HG03159 (cell line): ENCODE results near the gene CAP2.
"Not testable (repeated sequence)": the region's sequence is repeated elsewhere in the genome, so short reads cannot be mapped to it uniquely, and the experiment has no call there.

Source experiments
- ATAC-seq: cut with Tn5 transposase; IDR thresholded peaks from one replicate; pipeline ENCODE4 v1.9.1; 2021; ENCODE audit warnings: mild to moderate bottlenecking, moderate library complexity; ENCODE audit not compliant: unreplicated experiment

CAP2 gene

GRCh38 chr6:17494919-17495318 is 101.5 kb downstream of the CAP2 start:
- no peak for ATAC-seq

- no peak for ATAC-seq
Measured at GRCh38 chr6:17497535-17498095, 104.2 kb downstream of the CAP2 start.

- no peak for ATAC-seq
Measured at GRCh38 chr6:17501442-17501841, 108.0 kb downstream of the CAP2 start.

- ATAC-seq: no peak
Measured at GRCh38 chr6:17501982-17502704, 108.7 kb downstream of the CAP2 start.

GRCh38 chr6:17503051-17503450 is 109.7 kb downstream of the CAP2 start:
- no peak for ATAC-seq

GRCh38 chr6:17504005-17504404 is 110.6 kb downstream of the CAP2 start:
- ATAC-seq: no peak

- no peak for ATAC-seq
Measured at GRCh38 chr6:17505062-17505476, 111.7 kb downstream of the CAP2 start.

- ATAC-seq: no peak
Measured at GRCh38 chr6:17505767-17506280, 112.4 kb downstream of the CAP2 start.

- ATAC-seq: no peak
Measured at GRCh38 chr6:17506531-17506930, 113.1 kb downstream of the CAP2 start.

GRCh38 chr6:17506962-17507361 is 113.6 kb downstream of the CAP2 start:
- ATAC-seq: no peak

GRCh38 chr6:17511084-17511483 is 117.7 kb downstream of the CAP2 start:
- ATAC-seq: no peak

GRCh38 chr6:17511580-17511979 is 118.2 kb downstream of the CAP2 start:
- no peak for ATAC-seq

GRCh38 chr6:17519120-17519519 is 125.7 kb downstream of the CAP2 start:
- no peak for ATAC-seq

- no peak for ATAC-seq
Measured at GRCh38 chr6:17525637-17526036, 132.2 kb downstream of the CAP2 start.

- no peak for ATAC-seq
Measured at GRCh38 chr6:17527076-17527475, 133.7 kb downstream of the CAP2 start.

- no peak for ATAC-seq
Measured at GRCh38 chr6:17530321-17530835, 137.0 kb downstream of the CAP2 start.

GRCh38 chr6:17536586-17536985 is 143.2 kb downstream of the CAP2 start:
- ATAC-seq: peak; percentile 77

- no peak for ATAC-seq
Measured at GRCh38 chr6:17542243-17542642, 148.8 kb downstream of the CAP2 start.

GRCh38 chr6:17545681-17546080 is 152.3 kb downstream of the CAP2 start:
- not testable (repeated sequence) for ATAC-seq

GRCh38 chr6:17551383-17551958 is 158.1 kb downstream of the CAP2 start:
- ATAC-seq: no peak

GRCh38 chr6:17552861-17553260 is 159.5 kb downstream of the CAP2 start:
- no peak for ATAC-seq

GRCh38 chr6:17556014-17556413 is 162.6 kb downstream of the CAP2 start:
- no peak for ATAC-seq
